Fibroblast of the aortic adventitia (primary cell): Measurements from ENCODE around the gene TGM6. TPM values are rescaled to one million over a fixed set of nuclear protein-coding genes. Genes with fewer than 3 reads are reported as not detected.

Source experiments
- DNase-seq: peaks from one replicate; pipeline ENCODE4 v3.0.0-alpha.2; 2010; ENCODE audit warnings: low read depth
- H3K4me3 ChIP-seq: 2 replicates; pipeline ENCODE4 v1.5.1; 2011; ENCODE audit warnings: low read depth, mild to moderate bottlenecking, control low read depth, low read length, moderate library complexity
- CTCF ChIP-seq: IDR thresholded peaks from 2 replicates; pipeline ENCODE4 v1.5.1; 2011; ENCODE audit warnings: mild to moderate bottlenecking, low read length, control low read depth, inconsistent platforms; ENCODE audit not compliant: insufficient read depth
- total RNA-seq: library from RNA; depleted of rRNA; stranded (reverse); fragments of >200 nt; gene quantifications from 2 replicates; pipeline ENCODE4 v1.2.3, GENCODE V29; 2012; ENCODE audit warnings: low replicate concordance

TGM6 gene
- total RNA-seq, 1 donor: not detected

- TF ChIP-seq CTCF: no peak
- H3K4me3 ChIP-seq: no peak overlapping the region
- DNase-seq: no peak
Observed at GRCh38 chr20:2394411-2395055, 13.8 kb downstream of the TGM6 start.

GRCh38 chr20:2395136-2395535 lies 14.4 kb downstream of the TGM6 start:
- TF ChIP-seq CTCF: no peak
- no peak overlapping the region for H3K4me3 ChIP-seq
- no peak for DNase-seq

- DNase-seq: no peak
- no peak for TF ChIP-seq CTCF
- no peak overlapping the region for H3K4me3 ChIP-seq
Observed at GRCh38 chr20:2396241-2396814, 15.6 kb downstream of the TGM6 start.

- TF ChIP-seq CTCF: no peak
- DNase-seq: no peak
- no peak overlapping the region for H3K4me3 ChIP-seq
Observed at GRCh38 chr20:2397091-2397490, 16.4 kb downstream of the TGM6 start.

GRCh38 chr20:2397595-2398145 lies 17.0 kb downstream of the TGM6 start:
- DNase-seq: no peak
- TF ChIP-seq CTCF: no peak
- no peak overlapping the region for H3K4me3 ChIP-seq

- no peak overlapping the region for H3K4me3 ChIP-seq
- no peak for DNase-seq
- no peak for TF ChIP-seq CTCF
Observed at GRCh38 chr20:2398449-2398848, 17.7 kb downstream of the TGM6 start.
